ENCODE results near the gene C5AR1. TPM values are rescaled to one million over a fixed set of nuclear protein-coding genes. Genes with fewer than 3 reads are reported as not detected.
"Not testable (repeated sequence)": the region's sequence is repeated elsewhere in the genome, so short reads cannot be mapped to it uniquely, and the experiment has no call there.

C5AR1 gene
- total RNA-seq (2014; rRNA removed; shearing (Covaris generic)) = 0.03 TPM in 1 of 2 replicates, not detected in the other
- 0.54 and 0.64 TPM in 2 replicates for polyA plus RNA-seq (2015; cell fraction: cytosol; rRNA removed)
- polyA plus RNA-seq (2015; cell fraction: nucleus; rRNA removed) = 0.41 and 0.62 TPM in 2 replicates

DNA sequence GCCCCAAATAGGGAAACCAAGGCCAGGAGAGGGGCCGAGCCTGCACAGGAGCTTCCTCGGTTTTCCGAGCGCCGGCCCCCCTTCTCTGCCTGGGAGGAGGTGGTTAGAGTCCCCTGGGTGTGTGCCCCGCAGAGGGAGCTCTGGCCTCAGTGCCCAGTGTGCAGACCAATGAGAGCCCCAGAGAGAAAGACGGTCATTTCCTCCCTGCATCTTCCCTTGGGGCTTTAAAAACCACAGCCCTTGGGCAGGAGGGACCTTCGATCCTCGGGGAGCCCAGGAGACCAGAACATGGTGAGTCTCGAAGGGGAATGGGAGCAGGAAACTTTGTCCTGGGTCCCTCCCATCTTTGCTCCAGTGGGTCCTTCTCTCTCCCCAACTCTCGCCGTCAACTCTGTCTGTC lies at the start of gene C5AR1:
C5AR1 (plus strand) TSS at position 254 of the 400 bp plus-strand sequence; CDS start at position 289, 35 bp downstream.
- DNase-seq (ENCODE audit: low read depth) = no peak

GRCh38 chr19:47260476-47260875 lies 49.2 kb upstream of the C5AR1 start:
- DNase-seq (ENCODE audit: low read depth) = no peak

DNA sequence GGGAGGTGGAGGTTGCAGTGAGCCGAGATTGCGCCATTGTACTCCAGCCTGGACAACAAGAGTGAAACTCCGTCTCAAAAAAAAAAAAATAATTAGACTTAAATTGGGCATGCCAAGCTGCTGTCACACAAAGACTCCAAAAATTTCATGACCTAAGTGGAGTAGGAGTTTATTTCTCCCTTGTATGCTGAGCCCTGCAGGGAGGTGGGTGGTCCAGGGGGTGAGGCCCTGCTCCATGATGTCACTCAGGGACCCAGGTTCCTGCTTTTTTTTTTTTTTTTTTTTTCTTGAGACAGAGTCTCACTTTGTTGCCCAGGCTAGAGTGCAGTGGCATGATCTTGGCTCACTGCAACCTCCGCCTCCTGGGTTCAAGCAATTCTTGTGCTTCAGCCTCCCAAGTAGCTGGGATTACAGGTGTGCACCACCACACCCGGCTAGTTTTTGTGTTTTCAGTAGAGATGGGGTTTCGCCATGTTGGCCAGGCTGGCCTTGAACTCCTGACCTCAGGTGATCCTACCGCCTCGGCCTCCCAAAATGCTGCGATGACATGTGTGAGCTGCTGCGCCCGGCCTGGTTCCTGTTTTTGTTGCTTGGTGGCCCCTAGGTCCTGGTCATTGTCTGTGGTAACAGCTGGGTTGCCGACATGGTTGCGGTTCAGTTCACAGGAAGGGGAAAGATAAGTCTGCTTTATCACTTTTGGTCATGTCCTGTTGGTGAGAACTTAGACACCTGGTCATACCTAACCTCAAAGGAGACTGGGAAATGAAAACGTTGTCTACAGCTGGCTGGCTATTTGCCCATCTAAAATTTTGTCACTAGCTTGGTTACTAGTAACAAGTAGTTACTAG lies 47.5 kb upstream of the C5AR1 start:
- DNase-seq (ENCODE audit: low read depth) = not testable (repeated sequence)

DNA sequence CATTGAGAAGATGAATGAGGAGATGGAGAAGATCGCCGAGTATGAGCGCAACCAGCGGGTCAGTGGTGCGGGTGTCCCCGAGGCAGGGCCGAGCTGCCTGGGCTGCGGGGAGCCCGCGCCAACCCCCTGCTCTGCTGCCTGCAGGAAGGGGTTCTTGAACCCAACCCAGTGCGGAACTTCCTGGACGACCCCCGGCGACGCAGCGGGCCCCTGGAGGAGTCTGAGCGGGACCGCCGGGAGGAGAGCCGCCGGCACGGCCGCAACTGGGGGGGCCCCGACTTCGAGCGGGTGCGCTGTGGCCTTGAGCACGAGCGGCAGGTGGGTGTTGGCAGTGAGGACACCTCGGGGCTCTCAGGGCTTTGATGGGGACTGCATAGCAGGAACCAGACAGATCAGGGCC lies 45.0 kb upstream of the C5AR1 start:
- DNase-seq (ENCODE audit: low read depth) = no peak

GRCh38 chr19:47266401-47266941 lies 43.2 kb upstream of the C5AR1 start:
- no peak for DNase-seq (ENCODE audit: low read depth)

DNA sequence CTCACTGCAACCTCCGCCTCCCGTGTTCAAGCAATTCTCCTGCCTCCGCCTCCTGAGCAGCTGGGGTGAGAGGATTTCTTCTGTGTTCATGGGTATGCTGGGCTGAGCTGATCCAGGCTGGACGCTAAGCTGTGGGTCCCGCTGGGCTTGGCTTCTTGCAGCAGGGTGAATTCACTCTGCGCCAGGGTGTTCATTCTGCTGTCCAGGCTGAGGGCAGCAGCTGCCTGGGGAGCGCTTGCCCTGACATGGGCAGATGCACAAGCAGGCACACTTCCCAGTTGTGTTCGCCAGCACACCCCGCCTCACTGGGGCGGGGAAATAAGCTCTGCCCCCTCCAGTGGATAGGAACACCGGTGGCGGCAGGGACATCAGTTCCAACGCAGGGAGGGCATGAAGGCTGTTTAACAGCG lies 42.3 kb upstream of the C5AR1 start:
- DNase-seq (ENCODE audit: low read depth) = no peak

GRCh38 chr19:47268028-47268427 lies 41.6 kb upstream of the C5AR1 start:
- DNase-seq (ENCODE audit: low read depth) = no peak

DNA sequence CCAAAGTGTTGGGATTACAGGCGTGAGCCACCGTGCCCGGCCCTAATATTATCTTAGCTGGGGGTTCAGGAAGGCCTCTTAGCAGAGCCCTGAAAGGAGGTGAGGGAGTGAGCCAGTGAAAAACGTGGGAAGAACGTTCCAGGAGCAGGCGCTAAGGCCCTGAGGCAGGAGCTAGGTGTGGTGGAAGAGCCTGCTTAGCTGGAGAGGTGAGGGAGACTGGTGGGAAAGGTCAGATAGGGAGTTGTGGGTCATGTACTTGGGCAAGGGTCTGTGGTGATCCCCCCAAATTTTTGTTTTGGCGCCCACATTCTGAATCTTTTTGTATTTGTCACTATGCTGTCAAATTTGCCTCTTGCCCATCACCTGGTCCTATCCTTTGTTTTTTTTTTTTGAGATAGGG lies 40.1 kb upstream of the C5AR1 start:
- no peak for DNase-seq (ENCODE audit: low read depth)

GRCh38 chr19:47270408-47270807 lies 39.3 kb upstream of the C5AR1 start:
- no peak for DNase-seq (ENCODE audit: low read depth)

DNA sequence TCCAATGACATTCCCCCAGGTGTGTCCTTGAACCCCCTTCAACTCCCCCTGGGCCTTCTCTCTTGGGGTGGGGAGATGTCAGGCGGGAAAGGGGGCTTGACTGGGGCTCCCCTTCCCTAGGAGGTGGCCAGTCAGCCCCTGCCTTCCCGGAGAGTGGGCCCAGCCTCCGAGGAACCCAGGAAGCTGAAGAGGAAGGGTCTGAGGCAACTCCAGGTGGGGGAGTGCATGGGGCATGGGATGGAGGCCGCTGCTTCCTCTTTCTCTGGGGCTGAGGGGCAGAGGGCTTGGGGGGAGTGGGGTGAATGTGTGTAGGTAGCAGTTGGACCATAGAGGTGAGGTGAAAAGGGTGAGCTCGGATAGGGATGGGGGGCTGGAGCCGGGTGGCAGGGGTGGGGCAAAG lies 37.7 kb upstream of the C5AR1 start:
- no peak for DNase-seq (ENCODE audit: low read depth)

DNA sequence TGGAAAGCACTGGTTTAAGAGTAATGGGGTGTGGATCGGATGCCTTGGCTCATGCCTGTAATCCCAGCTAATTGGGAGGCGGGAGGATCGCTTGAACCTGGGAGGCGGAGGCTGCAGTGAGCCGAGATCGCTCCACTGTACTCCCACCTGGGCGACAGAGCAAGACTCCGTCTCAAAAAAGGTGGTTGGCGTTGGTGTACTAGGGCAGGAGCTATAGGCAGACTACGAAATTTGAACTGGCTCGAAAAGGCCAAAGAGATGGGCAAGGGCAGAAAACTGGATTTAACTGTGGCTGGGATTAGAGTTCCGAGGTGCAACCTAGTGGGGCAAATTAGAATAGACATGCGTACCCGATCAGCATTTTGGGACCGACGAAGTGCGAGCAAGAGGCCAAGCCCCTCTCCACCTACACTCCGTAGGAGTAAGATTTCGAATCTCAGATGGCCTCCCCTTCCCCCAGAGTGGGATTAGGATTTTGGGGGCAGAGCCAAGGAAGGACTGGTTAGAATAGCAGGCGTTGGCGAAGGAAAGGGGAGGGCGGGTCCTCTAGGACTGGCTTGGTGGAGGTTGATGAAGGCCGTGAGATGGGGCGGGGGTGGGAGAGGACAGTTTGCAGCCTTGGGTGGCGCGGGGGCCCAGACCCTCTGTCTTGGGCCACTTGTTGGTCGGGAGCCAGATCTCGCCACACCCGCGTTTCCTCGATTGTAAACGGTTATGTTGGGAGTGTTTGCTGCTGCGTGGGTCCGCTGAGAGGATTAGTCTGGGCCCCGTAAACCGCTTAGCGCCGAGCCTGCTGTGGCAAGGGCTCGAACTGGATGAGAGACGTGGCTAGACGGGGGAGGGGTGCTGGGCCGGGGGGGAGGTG lies 37.0 kb upstream of the C5AR1 start:
- DNase-seq (ENCODE audit: low read depth) = no peak

GRCh38 chr19:47273313-47274070 lies 36.2 kb upstream of the C5AR1 start:
- peak; percentile 87 for DNase-seq (ENCODE audit: low read depth)

GRCh38 chr19:47274071-47274890 lies 35.4 kb upstream of the C5AR1 start, which contains the start of gene INAFM1:
Gene INAFM1 (plus strand): TSS chr19:47274885. CDS start chr19:47274920, 35 bp downstream.
- DNase-seq (ENCODE audit: low read depth) = peak; percentile 79

- DNase-seq (ENCODE audit: low read depth) = no peak
Measured at GRCh38 chr19:47274891-47275761, 34.5 kb upstream of the C5AR1 start.

GRCh38 chr19:47275791-47276461 lies 33.7 kb upstream of the C5AR1 start:
- DNase-seq (ENCODE audit: low read depth) = no peak

DNA sequence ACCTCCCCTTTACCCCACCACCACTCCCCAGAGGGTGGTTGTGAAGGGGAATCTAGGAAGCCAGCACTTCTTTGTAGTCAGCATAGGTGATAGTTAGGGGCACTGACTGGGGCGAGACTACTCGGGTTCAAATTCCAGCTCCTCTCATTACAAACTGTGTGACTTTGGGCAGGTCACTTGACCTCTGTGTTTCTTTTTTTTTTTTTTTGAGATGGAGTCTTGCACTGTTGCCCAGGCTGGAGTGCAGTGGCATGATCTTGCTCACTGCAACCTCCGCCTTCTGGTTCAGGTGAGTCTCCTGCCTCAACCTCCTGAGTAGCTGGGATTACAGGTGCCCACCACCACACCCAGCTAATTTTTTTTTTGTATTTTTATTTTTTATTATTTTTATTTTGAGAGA lies 33.1 kb upstream of the C5AR1 start:
- DNase-seq (ENCODE audit: low read depth) = not testable (repeated sequence)

DNA sequence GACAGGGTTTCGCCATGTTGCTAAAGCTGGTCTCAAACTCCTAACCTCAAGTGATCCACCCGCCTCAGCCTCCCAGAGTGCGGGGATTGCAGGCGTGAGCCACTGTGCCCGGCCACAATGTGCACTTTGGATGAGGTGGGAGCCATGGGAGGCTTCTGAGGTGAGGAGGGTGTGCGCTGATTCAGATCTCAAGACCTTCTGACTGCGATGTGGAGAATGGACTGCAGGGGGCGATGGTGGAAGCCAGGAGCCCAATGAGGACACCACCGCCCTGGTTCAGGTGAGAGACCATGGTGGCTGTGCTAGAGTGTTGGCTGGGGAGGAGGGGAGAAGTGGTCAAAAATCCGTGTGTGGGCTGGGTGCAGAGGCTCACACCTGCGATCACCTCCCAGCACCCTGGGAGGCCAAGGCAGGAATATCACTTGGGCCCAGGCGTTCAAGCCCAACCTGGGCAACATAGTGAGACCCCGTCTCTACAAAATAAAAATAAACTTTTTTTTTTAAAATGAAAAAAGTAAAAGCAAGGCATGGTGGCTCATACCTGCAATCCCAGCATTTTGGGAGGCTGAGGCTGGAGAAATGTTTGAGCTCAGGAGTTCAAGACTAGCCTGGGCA lies 29.4 kb upstream of the C5AR1 start:
- DNase-seq (ENCODE audit: low read depth) = no peak

Measured in HT1080 (cell line).